ENCODE data around the gene XXYLT1. TPM values are rescaled to one million over a fixed set of nuclear protein-coding genes. Genes with fewer than 3 reads are reported as not detected.

Gene XXYLT1
- total RNA-seq, 3 donors from 2014 or later, result 7.2 to 13.0 (median 10.8) TPM

DNA sequence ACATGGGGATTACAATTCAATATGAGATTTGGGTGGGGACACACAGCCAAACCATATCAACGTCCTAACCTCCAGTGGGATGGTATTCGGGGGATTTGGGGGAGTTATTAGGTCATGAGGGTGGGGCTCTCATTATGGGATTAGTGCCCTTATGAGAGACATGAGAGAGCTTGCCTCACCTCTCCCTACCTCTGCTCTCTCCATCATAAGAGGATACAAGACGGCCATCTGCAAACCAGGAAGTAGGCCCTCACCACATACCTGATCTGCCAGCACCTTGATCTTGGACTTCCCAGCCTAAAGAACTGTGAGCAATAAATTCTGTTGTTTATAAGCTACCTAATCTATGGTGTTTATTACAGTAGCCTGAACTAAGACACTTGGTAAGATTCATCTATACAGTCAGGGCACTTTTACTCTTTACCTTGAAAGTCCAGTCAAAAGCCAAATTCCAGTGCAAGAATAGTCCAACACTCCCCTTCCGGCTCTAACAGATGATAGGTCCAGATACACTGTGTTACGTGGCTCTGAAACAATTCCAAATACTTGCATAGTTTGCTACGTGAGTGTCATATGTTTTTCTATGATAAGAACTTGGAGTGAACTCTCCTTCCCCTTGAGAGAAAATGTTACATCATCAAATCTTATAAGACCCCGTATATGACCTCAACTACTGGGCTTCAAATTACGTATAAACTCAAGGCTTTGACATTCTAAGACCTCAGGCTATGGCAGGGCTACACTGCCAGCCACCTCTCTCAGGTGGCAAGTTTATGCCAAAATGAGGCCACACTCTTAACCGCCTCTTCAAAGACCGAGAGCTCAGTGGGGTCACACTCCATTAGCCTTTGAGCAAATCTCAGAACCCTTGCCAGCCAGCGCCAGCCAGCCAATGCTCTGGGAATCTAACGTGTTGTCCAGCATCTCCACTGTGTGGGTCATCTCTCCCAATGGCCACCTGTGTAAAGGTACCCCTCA, 129.9 kb downstream of the XXYLT1 start:
- no peak for DNase-seq (ENCODE audit: low spot score in 2 of 2)
- Histone ChIP-seq H3K27ac (no peak overlapping the region), H3K27me3 (no peaks in the 10 kb centered on the region), H3K36me3 (no peaks in the 10 kb centered on the region), H3K4me1 (no peaks in the 10 kb centered on the region), H3K9me3 (no peaks in the 10 kb centered on the region), H3K4me3 (no peak overlapping the region)
- TF ChIP-seq POLR2AphosphoS5 (IDR thresholded peaks at IDR 0.05) (no peak), POLR2A (IDR thresholded peaks at IDR 0.05) (no peak)
- TF ChIP-seq, protein P1, sequence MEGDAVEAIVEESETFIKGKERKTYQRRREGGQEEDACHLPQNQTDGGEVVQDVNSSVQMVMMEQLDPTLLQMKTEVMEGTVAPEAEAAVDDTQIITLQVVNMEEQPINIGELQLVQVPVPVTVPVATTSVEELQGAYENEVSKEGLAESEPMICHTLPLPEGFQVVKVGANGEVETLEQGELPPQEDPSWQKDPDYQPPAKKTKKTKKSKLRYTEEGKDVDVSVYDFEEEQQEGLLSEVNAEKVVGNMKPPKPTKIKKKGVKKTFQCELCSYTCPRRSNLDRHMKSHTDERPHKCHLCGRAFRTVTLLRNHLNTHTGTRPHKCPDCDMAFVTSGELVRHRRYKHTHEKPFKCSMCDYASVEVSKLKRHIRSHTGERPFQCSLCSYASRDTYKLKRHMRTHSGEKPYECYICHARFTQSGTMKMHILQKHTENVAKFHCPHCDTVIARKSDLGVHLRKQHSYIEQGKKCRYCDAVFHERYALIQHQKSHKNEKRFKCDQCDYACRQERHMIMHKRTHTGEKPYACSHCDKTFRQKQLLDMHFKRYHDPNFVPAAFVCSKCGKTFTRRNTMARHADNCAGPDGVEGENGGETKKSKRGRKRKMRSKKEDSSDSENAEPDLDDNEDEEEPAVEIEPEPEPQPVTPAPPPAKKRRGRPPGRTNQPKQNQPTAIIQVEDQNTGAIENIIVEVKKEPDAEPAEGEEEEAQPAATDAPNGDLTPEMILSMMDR (IDR thresholded peaks at IDR 0.05), result no peak
- intact Hi-C loops (cut with DNase I; ENCODE audit: low total_unique reads), result no loop called here

GRCh38 chr3:195140410-195140809, 130.5 kb downstream of the XXYLT1 start:
- intact Hi-C loops (cut with DNase I; ENCODE audit: low total_unique reads), result no loop called here
- no peaks in the 10 kb centered on the region for H3K4me1 ChIP-seq
- H3K27me3 ChIP-seq, result no peaks in the 10 kb centered on the region
- no peak overlapping the region for H3K27ac ChIP-seq
- H3K36me3 ChIP-seq, result no peaks in the 10 kb centered on the region
- no peaks in the 10 kb centered on the region for H3K9me3 ChIP-seq
- TF ChIP-seq, protein P1 (IDR thresholded peaks at IDR 0.05), result no peak
- TF ChIP-seq POLR2AphosphoS5 (IDR thresholded peaks at IDR 0.05) (no peak), POLR2A (IDR thresholded peaks at IDR 0.05) (no peak)
- no peak for DNase-seq (ENCODE audit: low spot score in 2 of 2)
- no peak overlapping the region for H3K4me3 ChIP-seq

GRCh38 chr3:195139876-195140240, 131.1 kb downstream of the XXYLT1 start:
- Histone ChIP-seq H3K36me3 (no peaks in the 10 kb centered on the region), H3K27ac (no peak overlapping the region), H3K4me1 (no peaks in the 10 kb centered on the region), H3K4me3 (no peak overlapping the region), H3K9me3 (no peaks in the 10 kb centered on the region), H3K27me3 (no peaks in the 10 kb centered on the region)
- no peak for DNase-seq (ENCODE audit: low spot score in 2 of 2)
- TF ChIP-seq, protein P1 (IDR thresholded peaks at IDR 0.05), result no peak
- TF ChIP-seq POLR2A (IDR thresholded peaks at IDR 0.05) (no peak), POLR2AphosphoS5 (IDR thresholded peaks at IDR 0.05) (no peak)
- intact Hi-C loops (cut with DNase I; ENCODE audit: low total_unique reads), result no loop called here

GRCh38 chr3:195139091-195139875, 131.7 kb downstream of the XXYLT1 start:
- Histone ChIP-seq H3K27me3 (no peaks in the 10 kb centered on the region), H3K4me3 (peak overlapping the region in 1 of 3 donors; percentile 22), H3K36me3 (no peaks in the 10 kb centered on the region), H3K9me3 (no peaks in the 10 kb centered on the region), H3K4me1 (no peaks in the 10 kb centered on the region), H3K27ac (no peak overlapping the region)
- no peak for TF ChIP-seq POLR2A (IDR thresholded peaks at IDR 0.05)
- TF ChIP-seq, protein P1 (IDR thresholded peaks at IDR 0.05), result no peak
- TF ChIP-seq POLR2AphosphoS5 (IDR thresholded peaks at IDR 0.05), result no peak
- intact Hi-C loops (cut with DNase I; ENCODE audit: low total_unique reads), result no loop called here
- no peak for DNase-seq (ENCODE audit: low spot score in 2 of 2)
